Stimulated activated CD4-positive, alpha-beta T cell treated with anti-CD3 and anti-CD28 coated beads, TNF-alpha, amount 100 ng/mL, for 48 hours (primary cell): ENCODE data around the gene ZNF266.

Experiments
- DNase-seq, 3 donors: peaks; one replicate each; pipeline ENCODE4 v3.0.0-alpha.2; 2020; ENCODE audit warnings: low read depth in 3 of 3

The ZNF266 gene

GRCh38 chr19:9435279-9436268 lies at the start of gene ZNF266:
Gene ZNF266, minus strand, starts transcription at chr19:9435573. Its CDS starts 15,484 bp downstream, at chr19:9420089.
- DNase-seq, result peak; percentile 87 to 91 (median 89)

GRCh38 chr19:9485140-9485539 lies 49.8 kb upstream of the ZNF266 start:
- no peak for DNase-seq

- no peak for DNase-seq
Observed at GRCh38 chr19:9474975-9475374, 39.6 kb upstream of the ZNF266 start.

GRCh38 chr19:9467161-9467560 lies 31.8 kb upstream of the ZNF266 start:
- no peak for DNase-seq

- DNase-seq, result no peak
Observed at GRCh38 chr19:9461938-9462337, 26.6 kb upstream of the ZNF266 start.

- DNase-seq, result no peak
Observed at GRCh38 chr19:9456018-9456689, 20.8 kb upstream of the ZNF266 start.

- no peak for DNase-seq
Observed at GRCh38 chr19:9453953-9454352, 18.6 kb upstream of the ZNF266 start.

GRCh38 chr19:9445037-9445436 lies 9.7 kb upstream of the ZNF266 start:
- DNase-seq, result no peak

GRCh38 chr19:9436358-9436757 lies 985 bp upstream of the ZNF266 start:
- no peak for DNase-seq

- DNase-seq, result peak in 2 of 3 donors; percentile 13 to 20
Observed at GRCh38 chr19:9431475-9431874, 3.9 kb downstream of the ZNF266 start.

DNA sequence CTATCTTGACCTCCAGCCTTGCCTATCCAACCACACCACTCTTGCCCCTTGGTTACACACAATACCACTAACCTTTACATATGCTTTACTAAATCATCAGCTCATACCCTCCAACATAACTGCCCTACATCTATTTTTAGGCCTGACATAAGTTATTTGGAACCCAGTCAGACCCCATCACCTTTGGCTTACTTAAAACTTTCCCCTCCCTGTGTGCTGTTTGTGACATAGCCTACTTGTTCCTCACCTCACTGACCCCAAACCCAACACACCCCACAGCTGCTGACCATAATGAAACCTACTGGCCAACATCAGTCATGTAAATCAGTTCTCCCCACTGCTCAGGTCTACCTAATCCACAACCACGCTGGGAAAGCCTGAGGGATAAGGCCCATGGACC lies 4.9 kb downstream of the ZNF266 start:
- DNase-seq, result no peak

GRCh38 chr19:9427941-9428340 lies 7.4 kb downstream of the ZNF266 start:
- DNase-seq, result no peak

GRCh38 chr19:9413240-9413954 lies 22.0 kb downstream of the ZNF266 start:
- no peak for DNase-seq

GRCh38 chr19:9407827-9408226 lies 27.5 kb downstream of the ZNF266 start:
- DNase-seq, result no peak

GRCh38 chr19:9406798-9407352 lies 28.5 kb downstream of the ZNF266 start:
- peak; percentile 20 to 41 (median 25) for DNase-seq

GRCh38 chr19:9381361-9381785 lies 54.0 kb downstream of the ZNF266 start:
- no peak for DNase-seq

DNA sequence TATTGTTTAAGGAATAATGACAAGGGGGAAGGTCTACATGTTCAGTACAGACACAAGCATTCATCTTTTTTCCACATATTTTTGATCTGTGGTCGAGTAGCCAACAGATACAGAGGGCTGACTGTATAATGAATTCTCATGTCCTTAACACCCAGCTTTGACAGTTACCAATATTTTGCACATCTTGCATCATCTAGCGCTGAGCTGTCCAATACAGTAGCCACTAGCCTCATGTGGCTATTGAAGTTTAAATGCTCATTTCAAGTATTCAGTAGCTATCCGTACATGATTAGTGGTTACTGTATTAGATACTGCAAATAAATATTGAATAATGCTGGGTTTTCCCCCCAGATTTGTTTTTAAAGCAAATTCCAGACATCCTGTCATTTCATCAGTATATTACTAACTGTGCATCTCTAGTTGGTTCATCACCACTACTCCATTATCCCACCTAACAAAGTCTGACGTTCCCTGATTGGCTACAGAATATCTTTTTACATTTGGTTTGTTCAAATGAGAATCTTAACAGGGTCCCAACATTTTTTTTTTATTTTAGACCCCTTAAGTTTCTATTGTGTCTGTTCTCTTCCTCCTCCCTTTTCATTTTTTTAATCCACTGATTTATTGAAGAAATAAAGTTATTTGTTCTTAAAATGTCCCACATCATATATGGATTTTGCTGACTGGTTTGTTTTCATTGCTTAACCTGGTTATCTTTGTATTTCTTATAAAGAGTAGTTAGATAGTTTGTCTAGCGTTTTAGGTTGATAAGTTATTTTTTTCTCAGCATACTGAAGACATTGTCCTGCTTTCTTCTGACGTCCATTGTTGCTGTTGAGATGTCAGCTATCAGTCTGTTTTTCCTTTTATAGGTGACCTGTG lies 64.4 kb downstream of the ZNF266 start:
- DNase-seq, result no peak

DNA sequence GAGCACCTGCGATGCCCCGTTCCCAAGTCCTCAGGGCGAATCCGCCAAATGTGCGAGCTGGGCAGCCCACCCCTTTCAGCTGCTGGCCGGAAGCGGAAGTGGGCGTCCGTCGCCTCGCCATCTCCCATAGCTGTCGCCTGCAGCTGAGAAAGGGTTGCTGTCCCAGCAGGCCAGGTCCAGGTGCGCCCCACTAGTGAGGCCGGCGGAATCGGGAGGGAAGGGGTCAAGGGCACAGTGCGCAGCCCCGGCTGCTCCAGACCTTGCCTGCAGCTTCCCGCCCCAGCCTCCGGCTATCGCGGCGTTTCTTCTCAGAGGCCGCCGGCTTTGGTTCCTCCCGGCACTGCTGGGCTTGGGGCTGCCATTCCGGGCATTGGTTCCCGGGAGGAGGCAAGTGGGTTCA lies 72.5 kb downstream of the ZNF266 start, which contains the start of gene ZNF177:
TSS of gene ZNF177 (plus strand) at position 109 of the 400 bp plus-strand sequence. CDS start 15,299 bp downstream, outside the sequence.
- DNase-seq, result no peak
